Activated T-cell treated with anti-CD3 and anti-CD28 coated beads for 4 hours (primary cell): ENCODE measurements around the gene TMPRSS13.
"Not testable (repeated sequence)": the region's sequence is repeated elsewhere in the genome, so short reads cannot be mapped to it uniquely, and the experiment has no call there.

ENCODE experiments used
- DNase-seq: peaks from one replicate; pipeline ENCODE4 v3.0.0-alpha.2; 2020

The TMPRSS13 gene

GRCh38 chr11:117929142-117929915, at the start of gene TMPRSS13:
TMPRSS13 (minus strand) TSS chr11:117929402; CDS start chr11:117929307, 95 bp downstream.
- no peak for DNase-seq

DNA sequence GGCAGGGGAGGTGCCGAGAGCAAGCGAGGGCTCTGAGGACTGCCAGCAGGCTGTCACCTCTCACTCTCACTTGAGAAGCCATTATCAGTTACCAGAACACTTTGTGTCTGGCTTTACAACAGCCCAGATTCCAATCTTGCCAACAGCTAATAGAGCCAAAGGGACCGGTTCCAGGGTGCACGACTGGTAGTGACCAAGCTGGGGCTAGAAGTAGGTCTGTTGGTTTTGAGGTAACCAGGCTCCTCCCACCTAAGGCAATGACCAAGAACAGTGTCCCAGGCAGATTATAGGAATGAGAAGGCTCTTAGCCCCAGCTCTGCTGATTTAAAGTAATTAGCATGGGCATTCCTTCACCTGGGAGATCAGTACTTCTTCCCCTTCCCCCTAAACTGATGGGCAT, 49.8 kb upstream of the TMPRSS13 start:
- DNase-seq = no peak

DNA sequence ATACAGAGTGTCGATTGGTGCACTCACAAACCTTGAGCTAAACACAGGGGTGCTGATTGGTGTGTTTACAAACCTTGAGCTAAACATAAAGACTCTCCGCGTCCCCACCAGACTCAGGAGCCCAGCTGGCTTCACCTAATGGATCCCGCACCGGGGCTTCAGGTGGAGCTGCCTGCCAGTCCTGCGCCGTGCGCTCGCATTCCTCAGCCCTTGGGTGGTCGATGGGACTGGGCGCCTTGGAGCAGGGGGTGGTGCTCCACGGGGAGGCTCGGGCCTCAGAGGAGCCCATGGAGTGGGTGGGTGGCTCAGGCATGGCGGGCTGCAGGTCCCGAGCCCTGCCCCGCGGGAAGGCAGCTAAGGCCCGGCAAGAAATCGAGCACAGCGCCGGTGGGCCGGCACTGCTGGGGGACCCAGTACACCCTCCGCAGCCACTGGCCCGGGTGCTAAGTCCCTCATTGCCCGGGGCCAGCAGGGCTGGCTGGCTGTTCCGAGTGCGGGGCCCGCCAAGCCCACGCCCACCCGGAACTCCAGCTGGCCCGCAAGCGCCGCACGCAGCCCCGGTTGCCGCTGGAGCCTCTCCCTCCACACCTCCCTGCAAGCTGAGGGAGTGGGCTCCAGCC, 49.2 kb upstream of the TMPRSS13 start:
- not testable (repeated sequence) for DNase-seq

GRCh38 chr11:117977612-117978264, 48.5 kb upstream of the TMPRSS13 start:
- DNase-seq = not testable (repeated sequence)

DNA sequence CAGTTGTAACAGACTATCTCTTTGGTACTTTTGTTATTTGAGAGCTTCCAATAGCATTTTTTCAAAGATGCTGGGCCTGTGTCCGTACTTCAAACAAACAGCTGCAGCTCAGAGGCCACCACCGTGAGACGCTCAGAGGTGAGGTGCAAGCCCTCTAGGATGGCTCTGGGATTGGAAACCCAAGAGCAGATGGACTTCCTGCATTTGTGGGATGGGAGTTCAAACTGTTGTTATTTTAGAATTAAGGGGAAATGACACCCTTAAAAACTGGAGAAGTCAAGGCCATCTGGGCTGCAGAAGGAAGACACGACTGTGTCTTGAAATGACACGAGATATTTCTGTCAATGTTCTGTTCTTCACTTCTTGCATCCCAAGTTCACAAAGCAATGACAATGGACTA, 47.8 kb upstream of the TMPRSS13 start:
- no peak for DNase-seq

- no peak for DNase-seq
Observed at GRCh38 chr11:117976445-117976844, 47.2 kb upstream of the TMPRSS13 start.

- no peak for DNase-seq
Observed at GRCh38 chr11:117973503-117973860, 44.3 kb upstream of the TMPRSS13 start.

GRCh38 chr11:117972629-117973502, 43.7 kb upstream of the TMPRSS13 start:
- DNase-seq = no peak

DNA sequence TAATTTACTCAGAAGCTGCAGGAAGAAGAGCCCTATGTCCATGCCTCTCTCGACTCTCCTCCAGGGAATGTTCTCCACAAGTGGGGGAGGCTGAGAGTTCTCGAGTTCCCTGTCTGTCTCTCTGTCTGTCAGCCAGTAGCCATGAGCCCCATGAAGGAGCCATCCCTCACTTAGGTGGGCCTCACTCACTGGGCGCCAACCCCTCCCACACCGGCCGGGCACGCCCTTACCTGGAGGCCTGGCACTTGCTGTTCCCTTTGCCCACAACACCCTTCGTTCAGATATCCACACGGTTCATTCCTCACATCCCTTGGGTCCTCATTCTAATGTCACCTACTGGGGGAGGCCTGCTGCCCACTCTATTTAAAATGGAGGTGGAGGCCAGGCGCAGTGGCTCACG, 42.8 kb upstream of the TMPRSS13 start:
- DNase-seq = no peak

- no peak for DNase-seq
Observed at GRCh38 chr11:117970400-117971024, 41.3 kb upstream of the TMPRSS13 start.

DNA sequence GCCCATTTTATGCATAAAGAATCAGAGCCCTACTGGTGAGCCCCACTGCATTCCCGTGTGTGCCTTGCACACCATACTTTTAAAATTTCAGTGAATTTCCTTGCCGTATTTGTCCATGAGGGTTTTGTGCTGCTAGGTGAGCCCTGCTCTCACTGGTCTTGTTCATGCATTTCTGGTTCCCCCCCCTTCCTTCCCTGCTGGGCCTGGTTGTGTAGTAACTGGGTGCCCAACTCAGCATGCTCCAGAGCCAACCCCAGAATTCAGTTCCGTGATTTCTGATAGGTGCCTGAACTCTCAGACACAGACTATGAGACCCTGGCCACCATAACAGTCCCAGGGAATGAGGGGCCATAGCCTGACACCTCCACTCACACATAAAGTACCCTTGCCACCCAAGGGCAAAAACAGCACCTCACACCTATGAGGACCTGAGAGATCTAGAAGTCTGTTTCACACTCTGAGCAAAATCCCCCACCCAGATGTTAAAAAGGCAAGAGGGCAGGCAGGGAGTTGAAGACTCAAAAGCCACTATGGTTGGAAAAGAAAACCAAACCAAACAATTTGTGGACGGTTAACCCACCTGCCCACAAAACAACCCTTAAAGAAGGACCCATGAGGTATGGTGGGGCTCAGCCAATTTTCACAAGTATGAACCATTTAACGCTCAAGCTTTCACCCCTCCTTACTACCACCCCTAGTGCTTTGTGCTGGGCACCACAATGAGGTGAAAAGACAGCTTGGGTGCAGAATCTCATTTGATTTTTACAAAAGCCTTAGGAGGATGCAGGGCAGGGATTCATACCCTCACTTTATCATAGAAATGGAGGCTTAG, 40.2 kb upstream of the TMPRSS13 start:
- DNase-seq = no peak

- DNase-seq = no peak
Observed at GRCh38 chr11:117966908-117967307, 37.7 kb upstream of the TMPRSS13 start.

DNA sequence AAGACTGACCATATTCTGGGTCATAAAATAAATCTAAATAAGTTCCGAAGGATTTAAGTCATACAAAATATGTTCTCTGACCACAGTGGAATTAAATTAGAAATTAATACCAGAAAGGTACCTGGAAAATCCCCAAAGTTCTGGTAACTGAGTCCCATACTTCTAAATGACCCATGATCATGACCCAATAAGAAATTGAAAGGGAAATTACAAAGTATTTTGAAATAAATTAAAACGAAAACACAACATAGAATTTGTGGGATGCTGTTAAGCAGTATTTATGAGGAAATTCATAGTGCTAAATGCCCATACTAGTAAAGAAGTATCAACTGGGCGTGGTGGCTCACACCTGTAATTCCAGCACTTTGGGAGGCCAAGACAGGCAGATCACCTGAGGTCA, 33.6 kb upstream of the TMPRSS13 start:
- no peak for DNase-seq

DNA sequence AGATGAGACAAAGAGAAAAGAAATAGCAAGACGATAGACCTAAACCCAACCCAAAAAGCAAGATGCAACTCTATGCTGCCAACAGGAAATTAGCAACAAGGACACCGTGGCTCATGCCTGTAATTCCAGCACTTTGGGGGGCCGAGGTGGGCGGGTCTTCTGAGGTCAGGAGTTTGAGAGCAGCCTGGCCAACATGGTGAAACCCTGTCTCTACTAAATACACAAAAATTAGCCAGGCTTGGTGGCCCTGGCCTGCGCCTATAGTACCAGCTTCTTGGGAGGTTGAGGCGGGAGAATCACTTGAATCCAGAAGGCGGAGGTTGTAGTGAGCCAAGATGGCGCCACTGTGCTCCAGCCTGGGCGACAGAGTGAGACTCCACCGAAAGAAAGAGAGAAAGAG, 32.7 kb upstream of the TMPRSS13 start:
- DNase-seq = no peak

DNA sequence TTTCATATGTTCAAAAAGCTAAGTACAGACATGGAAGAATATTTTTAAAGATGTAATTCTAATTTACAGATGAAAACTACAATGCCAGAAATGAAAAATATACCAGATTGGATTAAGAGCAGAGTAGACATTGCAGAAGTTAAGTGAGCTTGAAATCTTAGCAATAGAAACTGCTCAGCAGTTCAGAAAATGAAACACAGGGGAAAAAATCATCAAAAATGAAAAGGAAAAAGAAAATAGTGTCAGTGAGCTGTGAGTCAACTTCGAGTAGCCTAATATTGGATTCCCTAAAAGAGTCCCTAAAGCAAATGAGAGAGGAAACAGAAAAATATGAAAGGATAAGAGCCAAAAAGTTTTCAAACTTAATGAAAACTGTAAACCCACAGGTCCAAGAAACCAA, 31.2 kb upstream of the TMPRSS13 start:
- no peak for DNase-seq

GRCh38 chr11:117959438-117960149, 30.4 kb upstream of the TMPRSS13 start:
- DNase-seq = no peak

- no peak for DNase-seq
Observed at GRCh38 chr11:117958949-117959348, 29.7 kb upstream of the TMPRSS13 start.

- no peak for DNase-seq
Observed at GRCh38 chr11:117953024-117953671, 23.9 kb upstream of the TMPRSS13 start.

GRCh38 chr11:117950993-117951961, 22.1 kb upstream of the TMPRSS13 start:
- DNase-seq = no peak
